T follicular helper cell (primary cell): Measurements from ENCODE around the gene QPCT.
"Not testable (repeated sequence)": the region's sequence is repeated elsewhere in the genome, so short reads cannot be mapped to it uniquely, and the experiment has no call there.

ENCODE experiments used
- DNase-seq: peaks from one replicate; pipeline ENCODE4 v3.0.0-alpha.2; 2020; ENCODE audit warnings: low read depth

QPCT gene

DNA sequence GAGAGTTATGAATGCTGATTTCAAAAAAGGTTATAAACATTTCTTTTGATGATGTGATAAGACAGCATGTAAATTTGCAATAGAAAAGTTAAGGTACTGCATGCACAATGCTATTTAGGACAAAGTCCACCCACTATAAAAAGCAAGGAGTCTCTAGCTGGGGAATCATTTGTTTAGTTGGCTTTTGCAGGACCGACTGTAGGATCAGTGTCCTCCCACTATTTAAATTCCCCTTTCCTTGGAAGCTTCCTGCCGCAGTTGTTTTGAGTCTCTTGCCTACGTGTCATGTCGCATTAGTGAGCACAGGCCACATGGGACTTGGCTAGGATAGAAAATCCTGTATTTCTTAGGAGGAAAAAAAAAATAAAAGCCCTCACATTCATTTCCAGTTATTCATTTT, 13.1 kb downstream of the QPCT start:
- no peak for DNase-seq

DNA sequence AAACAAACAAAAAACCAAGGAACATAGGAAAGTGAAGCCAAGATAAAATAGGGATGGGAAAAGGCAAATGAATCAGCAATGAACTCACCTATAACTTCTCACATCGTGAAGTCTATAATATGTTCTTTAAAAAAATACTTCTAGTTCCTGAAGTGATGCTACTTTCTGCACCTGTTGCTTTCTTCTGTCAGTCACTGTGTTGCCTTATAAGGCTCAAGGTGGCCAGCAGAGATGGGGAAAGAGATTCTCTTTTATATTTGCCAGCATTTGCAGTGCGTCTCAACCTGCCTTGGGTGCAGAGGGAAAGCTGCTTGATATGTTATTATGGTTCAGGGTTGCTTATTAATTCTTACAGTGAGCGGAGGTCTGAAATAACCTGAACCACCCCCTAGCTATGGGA, 14.0 kb downstream of the QPCT start:
- no peak for DNase-seq

DNA sequence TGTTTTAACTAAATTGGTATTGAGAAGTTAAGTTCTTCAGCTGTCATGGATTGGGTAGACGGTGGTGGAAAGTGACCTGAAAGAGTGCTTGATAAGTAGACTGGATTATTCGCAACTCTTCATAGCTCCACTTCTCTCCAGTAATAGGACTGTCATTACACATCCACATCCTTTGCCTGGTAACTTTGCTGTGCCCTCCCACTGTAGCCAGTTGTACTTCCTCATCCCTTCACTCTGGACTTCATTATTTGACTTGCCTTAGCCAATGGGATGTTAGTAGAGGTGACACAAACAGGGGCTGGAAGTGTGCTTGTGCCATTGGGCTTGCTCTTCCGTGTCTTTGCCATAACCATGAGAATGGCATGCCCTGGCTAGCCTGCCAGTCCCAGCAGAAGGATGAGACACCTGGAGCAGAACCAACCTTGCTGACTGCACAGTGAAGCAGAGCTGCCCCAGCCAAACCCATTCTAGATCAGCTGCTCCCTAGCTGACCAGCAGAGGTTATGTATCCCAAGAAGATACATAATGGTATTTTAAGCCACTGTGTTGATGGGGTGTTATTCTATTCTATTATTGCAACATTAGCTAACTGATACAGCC, 16.9 kb downstream of the QPCT start:
- DNase-seq = no peak

DNA sequence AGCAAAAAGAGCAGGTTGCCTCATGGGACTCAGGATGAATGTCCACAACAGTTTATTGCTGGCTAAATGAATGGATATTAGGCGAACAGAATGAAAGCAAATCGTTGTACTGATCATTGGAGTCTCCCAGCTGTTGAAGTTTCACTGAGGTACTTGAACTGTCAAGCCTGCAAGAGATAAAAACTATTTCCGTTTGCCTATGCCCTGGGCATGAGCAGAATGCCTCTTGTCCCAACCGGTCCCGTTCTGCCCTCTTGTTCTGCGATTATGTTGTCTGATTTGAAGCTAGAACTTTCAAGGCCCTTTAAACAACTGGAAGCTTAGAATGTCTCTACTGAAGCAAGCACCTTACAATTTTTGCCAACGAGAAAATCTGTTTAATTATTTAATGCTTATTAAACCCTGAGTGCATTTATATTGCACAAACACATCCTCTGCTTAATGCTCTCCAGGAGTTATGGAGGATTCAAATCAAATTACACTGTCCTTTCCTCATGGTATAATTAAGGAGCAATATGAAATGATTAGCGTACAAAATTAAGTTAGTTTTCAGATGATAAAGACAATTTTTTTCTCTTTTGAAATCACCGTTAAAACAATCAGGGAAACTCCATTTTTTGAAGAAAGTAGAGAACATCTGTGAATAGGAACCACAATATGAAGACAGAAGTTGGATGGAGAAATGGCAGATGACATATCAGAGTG, 17.7 kb downstream of the QPCT start:
- DNase-seq = no peak

DNA sequence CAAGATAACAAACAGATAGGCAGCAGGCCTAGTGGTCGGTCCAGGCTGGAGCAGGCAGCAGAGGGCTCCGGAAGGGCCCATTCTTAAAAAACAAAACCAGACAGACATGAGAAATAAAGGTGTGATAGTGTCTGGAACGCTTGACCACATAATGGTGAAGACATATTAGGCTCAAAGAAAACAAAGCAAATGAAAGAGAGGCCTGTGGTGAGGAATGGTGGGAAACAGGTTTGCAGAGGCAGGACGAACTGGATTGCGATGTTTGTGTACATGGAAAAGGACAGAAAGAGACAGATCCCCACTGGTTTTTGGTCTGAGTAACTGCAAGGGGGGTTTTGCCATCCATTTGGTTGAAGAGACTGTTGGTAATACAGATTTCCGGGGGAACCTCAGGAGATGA, 19.9 kb downstream of the QPCT start:
- DNase-seq = no peak

DNA sequence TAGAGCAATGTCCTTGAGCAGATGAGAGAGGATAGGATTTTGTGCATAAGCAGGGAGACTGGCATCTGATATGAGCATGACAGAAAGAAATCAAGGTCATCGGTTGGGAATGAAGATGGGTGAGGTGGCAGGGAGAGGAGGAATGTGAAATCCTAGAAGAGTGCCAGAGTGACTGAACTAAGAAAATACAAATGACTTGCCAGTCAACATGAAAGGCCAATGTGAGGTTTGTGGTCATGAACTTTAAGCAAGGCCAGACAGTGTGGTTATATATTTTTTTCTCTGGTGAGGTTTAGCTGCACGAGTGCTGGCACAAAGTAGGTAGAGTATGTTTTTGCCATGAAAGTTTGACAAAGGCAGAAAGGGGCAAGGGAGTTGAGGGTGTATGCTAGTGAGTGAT, 21.2 kb downstream of the QPCT start:
- no peak for DNase-seq

DNA sequence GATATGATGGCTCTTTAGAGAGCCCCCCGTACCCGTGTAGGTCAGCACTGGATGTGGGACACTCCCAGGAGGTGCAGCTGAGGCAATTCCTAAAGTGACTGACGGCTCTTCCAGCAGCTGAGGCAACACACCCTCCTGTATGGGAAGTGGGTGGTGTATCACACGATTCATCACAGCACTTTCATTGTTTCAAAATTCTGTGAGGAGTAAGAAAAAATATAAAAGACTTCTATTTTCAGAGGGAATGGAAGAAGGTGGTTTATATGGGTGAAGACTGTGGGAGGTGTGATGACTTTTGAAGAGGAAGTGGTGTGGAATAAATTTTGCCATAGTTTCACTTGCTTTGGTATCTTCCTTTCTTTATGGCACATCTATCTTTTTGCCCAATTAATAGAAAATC, 22.3 kb downstream of the QPCT start:
- DNase-seq = no peak

DNA sequence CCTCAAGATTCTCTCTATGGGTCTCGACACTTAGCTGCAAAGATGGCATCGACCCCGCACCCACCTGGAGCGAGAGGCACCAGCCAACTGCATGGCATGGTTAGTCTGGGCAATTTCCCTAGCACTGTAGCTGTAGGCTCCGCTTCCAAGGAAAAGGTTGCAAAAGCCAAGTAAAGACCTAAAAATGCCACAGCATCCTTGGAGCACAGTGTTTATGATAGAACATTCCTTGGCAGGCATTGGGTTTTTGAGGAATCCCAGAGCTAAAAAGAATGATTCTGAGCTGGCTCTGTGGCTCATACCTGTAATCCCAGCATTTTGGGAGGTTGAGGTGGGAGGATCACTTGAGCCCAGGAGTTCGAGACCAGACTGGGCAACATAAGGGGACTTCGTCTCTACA, 22.9 kb downstream of the QPCT start:
- DNase-seq = no peak

DNA sequence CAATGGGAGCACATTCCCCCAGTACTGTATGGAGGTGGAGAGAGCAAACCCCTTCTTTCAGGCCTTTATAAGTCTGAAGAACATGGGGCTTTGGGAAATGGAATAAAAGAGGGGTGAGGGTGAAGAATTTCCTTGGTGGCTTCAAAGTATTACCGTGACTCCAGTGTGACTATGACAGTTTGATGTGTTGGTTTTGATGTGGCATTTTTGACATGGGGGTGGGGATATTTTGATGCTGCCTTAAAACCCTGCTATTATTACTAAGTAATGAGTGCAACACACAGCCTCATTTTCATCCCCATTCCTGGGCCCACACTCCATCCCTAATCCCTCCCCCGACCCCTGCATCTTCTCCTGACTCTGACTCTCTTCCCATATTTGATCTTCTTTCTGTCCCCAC, 23.6 kb downstream of the QPCT start:
- peak; percentile 8 for DNase-seq

DNA sequence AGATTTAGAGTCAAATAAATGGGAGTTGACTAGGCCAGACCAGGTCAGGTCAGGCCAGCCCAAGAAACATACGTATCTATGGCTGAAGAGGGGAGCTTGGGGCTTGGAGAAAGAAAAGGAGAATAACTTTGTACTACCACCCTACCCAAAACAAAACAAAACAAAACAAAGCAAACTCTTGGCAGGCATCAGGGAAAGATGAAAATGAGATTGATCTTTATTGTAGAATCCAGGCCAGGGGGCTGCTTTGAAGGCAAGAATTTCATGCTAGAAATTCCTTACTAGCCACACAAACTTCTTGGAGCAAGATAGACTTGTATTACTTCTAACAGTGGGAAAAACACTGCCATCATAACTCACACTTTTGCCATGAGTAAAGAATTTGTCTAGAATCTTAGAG, 26.2 kb downstream of the QPCT start:
- DNase-seq = no peak

DNA sequence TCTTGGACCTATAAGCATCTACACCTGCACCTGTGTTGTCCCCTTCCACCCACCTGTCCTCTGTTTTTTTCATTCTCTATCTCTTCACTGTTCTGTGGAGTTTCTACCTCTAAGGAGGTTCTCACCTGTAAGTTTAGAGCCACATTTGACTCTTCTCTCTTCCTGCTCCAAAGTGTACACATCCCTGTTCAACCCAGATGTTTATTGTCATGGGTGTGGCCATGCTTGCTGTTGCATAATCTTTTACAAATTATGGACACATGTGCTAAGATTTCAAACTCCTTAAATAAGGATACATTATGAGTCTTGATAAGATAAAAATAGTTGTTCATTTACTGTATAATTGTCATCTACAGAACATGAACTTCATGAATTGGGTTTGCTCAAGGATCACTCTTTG, 27.6 kb downstream of the QPCT start:
- no peak for DNase-seq

DNA sequence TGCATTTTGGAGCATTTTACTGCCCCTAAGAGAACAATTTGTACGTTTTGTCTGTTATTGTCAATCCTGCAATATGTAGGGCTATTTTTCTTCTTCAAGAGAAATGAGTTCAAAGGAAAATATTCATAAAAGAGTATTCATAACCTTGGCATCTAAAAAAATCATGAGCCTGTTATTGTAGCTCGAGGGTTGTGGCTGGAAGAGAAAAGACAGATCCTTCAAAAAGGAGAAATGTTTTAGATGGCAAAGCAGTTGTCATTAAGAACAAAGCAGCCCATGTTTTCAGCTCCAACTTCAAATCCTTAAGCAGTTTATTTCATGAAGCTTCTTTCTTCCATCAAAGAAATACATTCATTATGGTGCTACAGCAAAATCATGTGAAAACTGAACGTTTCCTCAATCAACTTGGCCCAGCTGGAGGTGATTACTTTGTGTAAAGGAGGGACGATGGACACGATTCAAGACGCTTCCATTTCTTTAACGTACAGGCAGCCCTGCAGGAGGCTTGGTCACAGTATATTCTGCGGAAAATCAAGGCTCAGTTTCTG, 31.4 kb downstream of the QPCT start:
- no peak for DNase-seq

DNA sequence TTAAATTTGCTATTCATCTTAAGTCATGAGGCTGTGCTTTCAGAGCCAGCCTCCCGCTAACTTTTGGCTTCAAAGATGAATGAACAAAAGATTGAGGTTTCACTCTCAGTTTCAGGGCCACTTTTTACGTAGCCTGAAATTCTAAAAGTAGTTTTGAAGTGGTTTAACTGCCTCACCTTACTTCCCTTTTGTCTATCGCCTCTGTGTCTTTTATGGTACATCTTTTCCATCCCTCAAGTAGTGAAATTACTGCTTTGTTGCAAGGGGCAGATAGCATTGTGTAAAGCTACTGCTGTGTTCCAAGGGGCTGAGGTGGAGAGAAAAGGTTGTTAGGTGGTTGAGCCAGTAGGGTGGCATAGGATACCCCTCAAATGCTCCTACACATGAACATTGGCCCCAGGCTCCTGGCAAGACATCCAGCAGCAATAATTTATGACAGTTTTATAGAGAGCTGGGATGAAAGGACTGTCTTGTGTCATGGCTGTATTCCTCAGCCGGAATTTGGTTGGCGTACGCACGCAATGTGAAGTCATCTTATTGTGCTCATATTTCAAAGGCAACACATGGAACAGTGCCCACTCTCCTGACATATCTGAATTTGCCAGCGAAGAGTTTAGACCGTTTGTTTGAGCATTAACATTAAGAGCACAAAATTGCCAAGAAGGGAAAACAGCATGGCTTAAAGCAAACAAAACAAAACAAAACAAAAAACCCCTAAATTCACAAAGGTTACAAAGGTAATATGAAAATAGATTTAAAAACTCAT, 32.2 kb downstream of the QPCT start:
- no peak for DNase-seq

DNA sequence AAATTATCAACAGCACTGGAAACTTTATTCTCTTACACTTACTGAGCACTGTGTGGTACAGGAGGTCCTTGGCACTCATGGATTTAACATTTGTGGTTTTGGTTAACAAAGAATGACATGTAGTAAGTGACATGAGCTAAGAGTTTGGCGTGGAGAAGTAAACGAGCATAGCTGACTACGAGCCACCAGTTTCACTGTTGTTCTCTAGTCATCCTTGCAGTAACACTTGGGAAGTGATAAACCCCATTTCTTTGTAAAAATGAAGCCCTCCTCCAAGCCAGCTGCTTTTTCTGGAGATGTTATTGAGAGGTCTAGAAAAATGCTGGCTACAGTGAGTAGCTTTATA, 32.7 kb downstream of the QPCT start:
- no peak for DNase-seq

DNA sequence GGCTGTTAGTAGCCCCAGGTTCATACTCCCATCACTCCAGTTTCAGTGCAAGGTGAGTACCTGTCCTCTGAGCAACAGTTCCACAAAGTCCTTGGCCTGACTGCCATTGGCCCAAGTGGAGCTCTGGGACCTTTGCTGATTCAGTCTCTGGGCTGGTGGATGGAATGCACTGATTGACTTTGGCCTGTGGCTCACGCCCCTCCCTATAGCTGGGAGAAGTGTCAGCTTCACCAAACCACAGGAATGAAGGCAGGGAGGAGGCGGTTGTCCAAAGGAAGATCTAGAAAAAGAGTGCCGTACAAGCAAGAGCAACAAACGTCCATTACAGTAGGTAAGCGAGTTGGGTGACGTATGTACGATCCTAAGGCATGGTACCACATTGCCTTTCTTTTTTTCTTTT, 34.0 kb downstream of the QPCT start:
- no peak for DNase-seq

DNA sequence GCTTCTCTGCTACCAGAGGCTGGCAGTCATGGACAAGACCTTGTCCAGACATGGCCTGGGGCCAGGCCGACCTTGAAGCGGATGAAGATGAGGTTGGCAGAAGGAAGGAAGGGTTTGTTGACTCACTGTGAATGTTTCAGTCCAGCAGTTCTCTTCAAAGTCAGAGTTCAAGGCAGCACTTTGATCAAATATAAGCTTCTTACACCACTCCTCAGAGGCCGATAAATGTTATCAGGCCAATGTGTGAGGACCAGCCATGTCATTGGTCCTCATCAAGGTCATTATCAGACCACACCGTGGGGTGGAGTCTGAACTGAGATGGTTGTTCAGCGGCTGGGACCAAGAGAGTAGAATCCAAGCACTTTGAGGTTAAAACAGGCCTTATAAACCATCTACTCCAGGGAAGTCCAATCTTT, 35.5 kb downstream of the QPCT start:
- DNase-seq = no peak

DNA sequence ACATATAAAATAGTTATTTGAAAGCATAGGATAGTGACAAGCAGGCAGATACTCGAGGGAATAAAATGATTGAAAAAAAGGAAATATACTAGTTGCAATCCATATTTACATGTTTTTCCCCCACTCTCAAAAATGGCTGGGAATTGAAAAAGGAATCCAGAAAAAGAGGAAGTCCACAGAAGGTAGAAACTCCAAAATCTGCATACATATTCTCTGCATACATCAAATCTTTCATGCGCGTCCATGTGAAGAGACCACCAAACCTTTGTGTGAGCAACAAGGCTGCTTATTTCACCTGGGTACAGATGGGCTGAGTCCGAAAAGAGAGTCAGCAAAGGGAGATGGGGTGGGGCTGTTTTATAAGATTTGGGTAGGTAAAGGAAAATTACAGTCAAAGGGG, 36.4 kb downstream of the QPCT start:
- DNase-seq = not testable (repeated sequence)

DNA sequence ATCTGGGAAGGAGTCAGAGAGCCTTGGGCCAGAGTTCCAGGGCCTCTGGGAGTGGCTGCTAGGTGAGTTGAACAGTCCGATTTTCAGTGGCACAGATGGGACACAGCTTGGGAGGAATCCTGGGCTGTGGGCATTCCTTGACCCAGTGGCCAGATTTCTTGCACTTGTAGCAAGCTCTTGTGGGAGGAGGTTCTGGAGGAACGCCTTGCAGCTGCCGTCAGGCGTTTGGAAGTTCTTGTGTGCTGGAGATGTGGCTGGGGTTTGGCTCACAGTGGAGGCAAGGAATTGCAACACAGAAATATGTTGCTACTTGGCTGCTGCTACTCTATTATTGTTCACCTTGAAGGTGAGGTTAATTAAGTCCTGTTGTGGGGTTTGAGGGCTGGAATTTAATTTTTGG, 39.8 kb downstream of the QPCT start:
- not testable (repeated sequence) for DNase-seq

DNA sequence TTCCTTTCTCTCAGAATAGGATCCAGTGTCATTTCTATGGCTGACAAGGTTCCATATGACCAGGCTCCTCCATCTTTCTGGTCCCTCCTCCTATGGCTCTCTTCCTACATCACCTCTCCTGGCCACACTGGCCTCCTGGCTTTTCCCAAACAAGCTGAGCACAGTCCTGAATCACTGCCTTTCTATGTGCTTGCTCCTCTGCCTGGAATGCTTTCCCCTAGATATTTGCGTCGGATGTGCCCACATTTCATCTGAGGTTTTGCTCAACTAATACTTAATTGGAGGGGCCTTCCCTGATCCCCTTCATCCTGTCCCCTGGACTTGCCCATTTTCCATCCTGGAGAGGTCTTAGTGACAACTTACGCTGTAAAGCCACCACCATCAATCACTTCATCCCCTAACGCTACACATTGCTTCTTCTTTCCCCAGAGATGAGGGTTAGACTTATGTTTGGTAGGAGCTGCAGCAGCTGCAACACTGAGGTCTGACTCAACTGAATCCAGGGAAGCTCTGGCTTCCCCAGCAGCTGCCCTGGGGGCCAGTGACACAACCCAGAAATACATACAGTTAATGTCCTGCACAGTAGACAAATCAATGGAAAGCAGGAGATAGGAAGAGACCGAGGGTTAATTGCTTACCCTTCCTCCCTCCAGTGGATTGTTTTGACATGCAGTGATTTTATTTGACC, 42.9 kb downstream of the QPCT start:
- DNase-seq = no peak

DNA sequence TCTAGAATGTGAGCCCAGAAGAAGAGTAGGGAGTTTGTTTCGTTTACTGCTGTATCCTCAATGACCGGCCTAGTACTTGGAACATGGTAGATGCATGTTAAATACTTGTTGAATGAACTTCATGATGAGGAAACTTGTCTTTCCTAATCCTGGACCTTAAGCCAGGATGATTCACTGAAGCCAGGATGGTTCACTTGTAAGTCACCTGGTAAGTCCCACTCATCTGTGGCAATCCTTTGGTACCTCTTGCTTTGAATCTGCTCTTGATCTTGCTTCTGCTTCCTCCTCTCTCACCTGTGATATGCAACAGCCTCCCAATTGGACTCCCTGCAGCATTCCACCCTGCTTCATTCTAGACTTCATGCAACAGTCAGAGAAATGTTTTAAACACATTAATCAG, 43.6 kb downstream of the QPCT start:
- no peak for DNase-seq

DNA sequence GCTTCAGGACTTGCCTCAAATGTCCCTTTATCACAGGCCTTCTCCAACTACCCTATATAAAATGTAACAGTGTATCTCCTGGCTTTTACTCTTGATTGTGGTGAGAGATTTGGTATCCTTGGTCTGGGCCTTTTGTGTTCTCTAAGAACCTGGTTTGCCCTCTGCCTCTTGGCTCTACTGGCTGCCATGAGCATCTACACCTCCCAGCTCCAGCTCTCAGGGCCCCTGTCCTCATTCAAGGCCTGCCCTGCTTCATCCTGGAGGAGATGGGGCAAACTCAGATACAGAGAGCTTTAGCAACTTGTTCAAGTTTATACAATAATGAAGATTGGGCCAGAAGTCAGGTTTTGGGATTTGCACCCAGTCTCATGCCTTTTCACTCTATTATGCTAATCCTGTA, 45.0 kb downstream of the QPCT start:
- no peak for DNase-seq

DNA sequence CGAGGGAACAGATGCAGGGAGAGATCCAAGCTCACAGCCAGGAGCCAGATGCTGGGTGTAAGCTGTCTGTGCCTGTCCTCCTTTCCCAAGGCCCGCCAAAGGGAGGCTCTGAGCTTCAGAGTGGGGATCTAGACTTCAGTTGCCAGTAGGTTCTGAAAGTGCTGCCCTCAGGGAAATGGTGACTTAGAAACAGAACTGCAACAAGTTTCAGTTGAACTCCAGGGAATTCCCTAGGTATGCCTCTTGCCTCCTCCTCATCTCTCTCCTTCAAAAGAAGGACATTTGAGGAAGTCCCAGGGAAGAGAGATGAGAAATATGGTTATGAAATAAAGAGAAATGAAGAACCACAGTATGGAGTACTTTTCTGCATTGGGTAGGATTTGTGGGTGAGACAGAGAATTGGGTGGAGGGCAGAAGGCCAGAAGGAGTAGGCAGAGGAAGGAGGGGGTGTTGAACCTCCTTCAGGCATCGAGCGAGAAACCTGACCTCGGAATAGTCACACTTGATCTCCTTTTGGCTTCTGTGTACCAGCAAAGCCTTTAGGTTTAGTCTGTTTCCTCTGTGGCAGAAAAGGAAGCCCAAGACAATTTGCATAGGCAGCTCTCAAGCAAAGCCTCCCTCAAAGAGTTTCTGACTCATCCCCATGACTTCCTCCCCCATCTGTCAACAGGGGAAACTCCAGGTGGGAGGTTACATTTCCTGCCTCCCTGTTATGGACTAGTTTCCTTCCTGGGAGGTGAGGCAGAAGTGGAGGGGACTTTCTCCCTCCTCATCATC, 45.7 kb downstream of the QPCT start:
- peak; percentile 31 for DNase-seq
